Measurements from ENCODE around the gene SLC39A5. TPM values are rescaled to one million over a fixed set of nuclear protein-coding genes. Genes with fewer than 3 reads are reported as not detected.

The SLC39A5 gene
- total and polyA plus RNA-seq, 2 of the 8 experiments (the other 6 are each of a cell fraction or from before 2014, with no cell fraction given): 0.27 TPM; not detected in 1

GRCh38 chr12:56261503-56262232, 31.8 kb downstream of the SLC39A5 start:
- no peak overlapping the region for H3K4me3 ChIP-seq (ENCODE audit: extremely low read depth in 1 of 4, insufficient read depth in 2 of 4, low read depth in 3 of 4, low read length in 4 of 4)
- H3K4ac ChIP-seq (replicated peaks; ENCODE audit: insufficient read length, low read depth, low read length): no peak overlapping the region
- no peak overlapping the region for H4K8ac ChIP-seq (ENCODE audit: extremely low read depth, insufficient read depth, low read length)
- H2BK15ac ChIP-seq (ENCODE audit: low read length): no peak overlapping the region
- H3K9me3 ChIP-seq (ENCODE audit: insufficient read depth in 2 of 2, low read depth in 1 of 2, low read length in 1 of 2): no peaks in the 10 kb centered on the region
- H3K36me3 ChIP-seq (ENCODE audit: control insufficient read depth in 2 of 4, insufficient read depth in 4 of 4, low read length in 3 of 4): 0 out of 8 replicates have a peak, but pooled peaks cover 0 to under 1% (median 0%) of the 10 kb centered on the region in 4 experiments
- H2AFZ ChIP-seq (ENCODE audit: low read length): no peak overlapping the region
- no peak overlapping the region for H3K9ac ChIP-seq (replicated peaks in 1 of 4; ENCODE audit: extremely low read depth in 1 of 4, low read depth in 3 of 4, low read length in 3 of 4)
- no peak overlapping the region for H3K4me2 ChIP-seq (ENCODE audit: insufficient read depth in 1 of 2, low read depth in 2 of 2, low read length in 2 of 2)
- H2BK5ac ChIP-seq (ENCODE audit: low read depth, low read length): no peak overlapping the region
- WGBS, 2 experiments (ENCODE audit: extremely low coverage in 1 of 2, insufficient coverage in 1 of 2, insufficient read length in 1 of 2, insufficient replicate concordance in 2 of 2, low coverage in 1 of 2, low lambda C conversion rate in 2 of 2, missing lambda C conversion rate in 1 of 2): 92% methylated on average over 5 of the region's 5 CpGs; no CpG with 5 or more reads in 1 of the 2 experiments
- H3K14ac ChIP-seq (ENCODE audit: insufficient read length): no peak overlapping the region
- no peak overlapping the region for H3K18ac ChIP-seq (ENCODE audit: extremely low read depth, low read length)
- CTCF ChIA-PET (ENCODE audit: partially characterized antibody): interaction anchor here (1.0 to 1.5 kb wide), 4 partner anchors 14 to 136 kb away, joined by 3 to 4 read pairs (median 3); no protein-coding TSS in a partner anchor
- peaks cover 14% of the 10 kb centered on the region; the same call in 1 of the 2 replicates for H3K23me2 ChIP-seq (ENCODE audit: low read depth, low read length)
- TF ChIP-seq NRF1 (IDR thresholded peaks at IDR 0.05; ENCODE audit: low read depth, low read length) (no peak), EP300 (IDR thresholded peaks at IDR 0.05; ENCODE audit: borderline replicate concordance in 1 of 2, low read depth in 2 of 2, low read length in 2 of 2) (no peak)
- no peak overlapping the region for H3K27ac ChIP-seq (ENCODE audit: low read depth, low read length)
- H3K23ac ChIP-seq (ENCODE audit: insufficient read length): no peak overlapping the region
- no peak overlapping the region for H2BK12ac ChIP-seq (ENCODE audit: low read depth, low read length)
- H3K79me2 ChIP-seq (ENCODE audit: control insufficient read depth in 1 of 2, insufficient read depth in 2 of 2, low read length in 2 of 2): peaks cover 0 to 5% of the 10 kb centered on the region in 2 experiments; a peak in 1 of 4 replicates
- no peak overlapping the region for H4K5ac ChIP-seq (ENCODE audit: insufficient read length, low read depth, low read length)
- peaks cover 3 to 13% (median 8%) of the 10 kb centered on the region in 4 experiments for H3K4me1 ChIP-seq (replicated peaks in 1 of 4; ENCODE audit: control insufficient read depth in 3 of 4, insufficient read depth in 4 of 4, low read length in 3 of 4)
- H3K56ac ChIP-seq (replicated peaks; ENCODE audit: insufficient read length, low read depth, low read length): no peak overlapping the region
- H2BK20ac ChIP-seq (ENCODE audit: low read length): no peak overlapping the region
- peaks cover under 1% of the 10 kb centered on the region for H3K79me1 ChIP-seq (ENCODE audit: low read depth, low read length)
- H2AK5ac ChIP-seq (ENCODE audit: low read depth, low read length): no peak overlapping the region
- H4K91ac ChIP-seq (replicated peaks; ENCODE audit: insufficient read length, low read length): no peak overlapping the region
- peaks cover 2 to 4% of the 10 kb centered on the region in 2 experiments for H4K20me1 ChIP-seq (replicated peaks in 1 of 2; ENCODE audit: control insufficient read depth in 1 of 2, insufficient read depth in 2 of 2, low read length in 2 of 2)
- POLR2A ChIA-PET (ENCODE audit: partially characterized antibody): interaction anchor here (1.3 kb wide), 1 partner anchor 41 kb away, joined by 3 read pairs; the partner anchor contains the start of gene RNF41
- H3K27me3 ChIP-seq (replicated peaks in 1 of 4; ENCODE audit: control insufficient read depth in 3 of 4, extremely low read depth in 1 of 4, insufficient read depth in 3 of 4, low read length in 3 of 4): no peaks in the 10 kb centered on the region
- no peak overlapping the region for H2BK120ac ChIP-seq (replicated peaks; ENCODE audit: low read depth, low read length)
- DNase-seq (ENCODE audit: low read depth in 1 of 2, low spot score in 2 of 2): no peak
- no peak for FAIRE-seq
